ENCODE results near the gene JMJD4. TPM values are rescaled to one million over a fixed set of nuclear protein-coding genes. Genes with fewer than 3 reads are reported as not detected.

JMJD4 gene
- polyA plus RNA-seq, 3 donors: 8.7 to 17.0 (median 11.0) TPM

- no peak overlapping the region for H3K27ac ChIP-seq (ENCODE audit: low read depth, low read length)
- 85 to 95% (median 93%) methylated on average over 15 of the region's 15 CpGs for WGBS, 3 donors
Observed at GRCh38 chr1:227769936-227770494, 34.9 kb upstream of the JMJD4 start.

- WGBS, 3 donors: 93 to 94% (median 93%) methylated on average over 20 of the region's 20 CpGs
- H3K27ac ChIP-seq (ENCODE audit: low read depth, low read length): no peak overlapping the region
Observed at GRCh38 chr1:227769047-227769935, 34.2 kb upstream of the JMJD4 start.

- H3K27ac ChIP-seq (ENCODE audit: low read depth, low read length): no peak overlapping the region
- WGBS, 3 donors: 85 to 96% (median 96%) methylated on average over 6 of the region's 6 CpGs
Observed at GRCh38 chr1:227768640-227769039, 33.5 kb upstream of the JMJD4 start.

GRCh38 chr1:227768125-227768439 lies 33.0 kb upstream of the JMJD4 start:
- H3K27ac ChIP-seq (ENCODE audit: low read depth, low read length): no peak overlapping the region
- 94 to 96% (median 95%) methylated on average over 7 of the region's 7 CpGs for WGBS, 3 donors

GRCh38 chr1:227767401-227768124 lies 32.5 kb upstream of the JMJD4 start:
- 85 to 94% (median 93%) methylated on average over 6 of the region's 6 CpGs for WGBS, 3 donors
- no peak overlapping the region for H3K27ac ChIP-seq (ENCODE audit: low read depth, low read length)

GRCh38 chr1:227766653-227767277 lies 31.7 kb upstream of the JMJD4 start:
- no peak overlapping the region for H3K27ac ChIP-seq (ENCODE audit: low read depth, low read length)
- WGBS, 3 donors: 64 to 84% (median 71%) methylated on average over 19 of the region's 19 CpGs

- H3K27ac ChIP-seq (ENCODE audit: low read depth, low read length): no peak overlapping the region
- WGBS, 3 donors: 41 to 64% (median 58%) methylated on average over 17 of the region's 17 CpGs
Observed at GRCh38 chr1:227766015-227766634, 31.0 kb upstream of the JMJD4 start.

GRCh38 chr1:227765261-227766014 lies 30.3 kb upstream of the JMJD4 start:
- no peak overlapping the region for H3K27ac ChIP-seq (ENCODE audit: low read depth, low read length)

GRCh38 chr1:227764019-227764391 lies 28.9 kb upstream of the JMJD4 start:
- no peak overlapping the region for H3K27ac ChIP-seq (ENCODE audit: low read depth, low read length)
- 82 to 88% (median 86%) methylated on average over 7 of the region's 7 CpGs for WGBS, 3 donors

More at GRCh38 chr1:227765261-227766014, 30.3 kb upstream of the JMJD4 start:
- 88 to 94% (median 88%) methylated on average over 8 of the region's 8 CpGs for WGBS, 3 donors

- 90 to 96% (median 92%) methylated on average over 16 of the region's 16 CpGs for WGBS, 3 donors
- no peak overlapping the region for H3K27ac ChIP-seq (ENCODE audit: low read depth, low read length)
Observed at GRCh38 chr1:227763246-227764018, 28.3 kb upstream of the JMJD4 start.

GRCh38 chr1:227762231-227762911 lies 27.3 kb upstream of the JMJD4 start:
- no peak overlapping the region for H3K27ac ChIP-seq (ENCODE audit: low read depth, low read length)
- WGBS, 3 donors: 17 to 18% (median 17%) methylated on average over 22 of the region's 22 CpGs

- H3K27ac ChIP-seq (ENCODE audit: low read depth, low read length): no peak overlapping the region
- 83 to 85% (median 83%) methylated on average over 17 of the region's 17 CpGs for WGBS, 3 donors
Observed at GRCh38 chr1:227761621-227762230, 26.6 kb upstream of the JMJD4 start.

GRCh38 chr1:227760377-227760776 lies 25.3 kb upstream of the JMJD4 start:
- no peak overlapping the region for H3K27ac ChIP-seq (ENCODE audit: low read depth, low read length)
- WGBS, 3 donors: 88 to 95% (median 93%) methylated on average over 9 of the region's 9 CpGs

GRCh38 chr1:227759341-227760300 lies 24.5 kb upstream of the JMJD4 start:
- no peak overlapping the region for H3K27ac ChIP-seq (ENCODE audit: low read depth, low read length)
- 87 to 89% (median 87%) methylated on average over 15 of the region's 15 CpGs for WGBS, 3 donors

- no peak overlapping the region for H3K27ac ChIP-seq (ENCODE audit: low read depth, low read length)
- 79 to 88% (median 88%) methylated on average over 6 of the region's 6 CpGs for WGBS, 3 donors
Observed at GRCh38 chr1:227758366-227758765, 23.3 kb upstream of the JMJD4 start.

All from adipose tissue (tissue), 3 donors.